Transverse colon (tissue), 4 donors: ENCODE measurements around the gene DOC2B.
"Not testable (repeated sequence)": the region's sequence is repeated elsewhere in the genome, so short reads cannot be mapped to it uniquely, and the experiment has no call there.

Source experiments
- EP300 ChIP-seq: sonication (generic); formaldehyde crosslinking; IDR thresholded peaks from one replicate; pipeline ENCODE4 v1.6.1; 2017; ENCODE audit warnings: antibody characterized with exemption, low read depth
- POLR2A ChIP-seq: fragments of 450-650 bp; IDR thresholded peaks from one replicate; pipeline ENCODE4 v1.6.1; 2016; ENCODE audit warnings: antibody characterized with exemption, mild to moderate bottlenecking, moderate library complexity
- POLR2AphosphoS5 ChIP-seq, 3 donors: sonication (generic); formaldehyde crosslinking; IDR thresholded peaks; one replicate each; pipeline ENCODE4 v1.6.1; 2016; ENCODE audit warnings: antibody characterized with exemption in 3 of 3
- TF ChIP-seq, protein P1 (sequence below), 5 experiments: fragments of 200-600 bp in 3 of 5; fragments of 450-650 bp in 2 of 5; sonication (generic) in 3 of 5; IDR thresholded peaks; 1 replicate in 2 of 5; 2 replicates in 3 of 5; pipeline ENCODE4 v1.5.1; 2016 to 2017; ENCODE audit warnings: antibody characterized with exemption in 5 of 5, inconsistent platforms in 3 of 5, mild to moderate bottlenecking in 2 of 5, moderate library complexity in 1 of 5

DNA sequence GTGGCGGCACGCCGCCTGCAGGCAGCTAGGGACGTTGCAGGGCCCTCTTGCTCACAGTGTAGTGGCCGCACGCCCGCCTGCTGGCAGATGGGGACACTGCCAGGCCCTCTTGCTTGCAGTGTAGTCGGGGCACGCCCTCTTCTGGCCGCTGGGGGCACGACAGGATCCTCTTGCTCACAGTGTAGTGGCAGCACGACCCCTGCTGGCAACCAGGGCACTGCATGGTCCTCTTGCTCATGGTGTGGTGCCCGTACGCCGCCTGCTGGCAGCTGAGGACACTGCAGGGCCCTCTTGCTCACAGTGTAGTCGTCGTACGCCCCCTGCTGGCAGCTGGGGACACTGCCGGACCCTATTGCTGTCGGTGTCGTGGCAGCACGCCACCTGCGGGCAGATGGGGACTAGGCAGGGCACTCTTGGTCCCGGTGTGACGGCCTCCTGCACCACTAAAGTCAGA, 47.1 kb downstream of the DOC2B start:
- TF ChIP-seq, protein P1, sequence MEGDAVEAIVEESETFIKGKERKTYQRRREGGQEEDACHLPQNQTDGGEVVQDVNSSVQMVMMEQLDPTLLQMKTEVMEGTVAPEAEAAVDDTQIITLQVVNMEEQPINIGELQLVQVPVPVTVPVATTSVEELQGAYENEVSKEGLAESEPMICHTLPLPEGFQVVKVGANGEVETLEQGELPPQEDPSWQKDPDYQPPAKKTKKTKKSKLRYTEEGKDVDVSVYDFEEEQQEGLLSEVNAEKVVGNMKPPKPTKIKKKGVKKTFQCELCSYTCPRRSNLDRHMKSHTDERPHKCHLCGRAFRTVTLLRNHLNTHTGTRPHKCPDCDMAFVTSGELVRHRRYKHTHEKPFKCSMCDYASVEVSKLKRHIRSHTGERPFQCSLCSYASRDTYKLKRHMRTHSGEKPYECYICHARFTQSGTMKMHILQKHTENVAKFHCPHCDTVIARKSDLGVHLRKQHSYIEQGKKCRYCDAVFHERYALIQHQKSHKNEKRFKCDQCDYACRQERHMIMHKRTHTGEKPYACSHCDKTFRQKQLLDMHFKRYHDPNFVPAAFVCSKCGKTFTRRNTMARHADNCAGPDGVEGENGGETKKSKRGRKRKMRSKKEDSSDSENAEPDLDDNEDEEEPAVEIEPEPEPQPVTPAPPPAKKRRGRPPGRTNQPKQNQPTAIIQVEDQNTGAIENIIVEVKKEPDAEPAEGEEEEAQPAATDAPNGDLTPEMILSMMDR (IDR thresholded peaks at IDR 0.05): peak in 1 of 5 experiments; percentile 4
- TF ChIP-seq EP300; POLR2A; POLR2AphosphoS5 (IDR thresholded peaks at IDR 0.05): not testable (repeated sequence)
